ENCODE measurements around the gene SERPIND1.

Gene SERPIND1

GRCh38 chr22:20779818-20780158 lies 5.9 kb downstream of the SERPIND1 start:
- Histone ChIP-seq H3K27me3 (ENCODE audit: insufficient read depth, low read depth, severe bottlenecking) (no peaks in the 10 kb centered on the region), H3K36me3 (peaks cover 9% of the 10 kb centered on the region; the same call in 1 of the 2 replicates), H3K4me3 (ENCODE audit: low read depth, low read length) (no peak overlapping the region), H3K9me3 (ENCODE audit: severe bottlenecking) (no peaks in the 10 kb centered on the region), H3K27ac (no peak overlapping the region)
- no peak for DNase-seq
- no peak for TF ChIP-seq CTCF (IDR thresholded peaks at IDR 0.05; ENCODE audit: low read depth, low read length)

DNA sequence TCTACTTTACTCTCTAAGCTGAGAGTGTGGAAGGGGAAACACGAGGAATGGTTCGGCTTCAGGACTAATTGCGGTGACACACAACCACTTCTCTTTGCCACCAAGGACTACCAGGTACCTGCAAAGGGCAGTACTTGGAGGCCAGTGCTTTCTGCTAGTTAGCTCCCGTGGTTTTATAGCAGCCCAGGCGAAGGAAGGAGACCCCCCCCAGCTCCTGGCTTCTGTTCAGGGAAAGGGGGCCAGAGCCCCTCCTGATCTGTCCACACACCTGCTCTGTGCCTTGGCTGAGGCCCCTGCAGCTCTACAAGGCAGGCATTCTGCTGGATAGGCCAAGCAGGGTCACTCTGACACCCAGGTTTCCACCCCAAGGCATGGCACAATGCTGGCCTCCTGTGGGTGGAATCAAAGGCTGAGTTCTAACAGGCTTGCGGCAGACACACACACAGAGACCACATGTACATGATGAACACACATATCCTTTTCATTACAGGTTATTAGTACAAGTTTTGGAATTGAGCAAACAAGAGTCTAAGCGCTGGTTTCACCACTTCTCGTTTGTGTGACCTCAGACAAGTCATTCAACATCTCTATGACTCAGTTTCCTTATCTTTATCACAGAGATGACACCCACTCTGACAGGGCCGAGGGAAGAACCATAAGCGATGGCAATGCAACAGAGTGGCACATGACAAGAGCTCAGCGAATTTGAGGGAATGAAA lies 7.5 kb downstream of the SERPIND1 start:
- H3K27ac ChIP-seq: no peak overlapping the region
- H3K27me3 ChIP-seq (ENCODE audit: insufficient read depth, low read depth, severe bottlenecking): no peaks in the 10 kb centered on the region
- no peak overlapping the region for H3K4me3 ChIP-seq (ENCODE audit: low read depth, low read length)
- no peaks in the 10 kb centered on the region for H3K9me3 ChIP-seq (ENCODE audit: severe bottlenecking)
- no peak for DNase-seq
- H3K36me3 ChIP-seq: peaks cover 12% of the 10 kb centered on the region
- no peak for TF ChIP-seq CTCF (IDR thresholded peaks at IDR 0.05; ENCODE audit: low read depth, low read length)

GRCh38 chr22:20782083-20782482 lies 8.2 kb downstream of the SERPIND1 start:
- no peak for DNase-seq
- H3K27me3 ChIP-seq (ENCODE audit: insufficient read depth, low read depth, severe bottlenecking): no peaks in the 10 kb centered on the region
- TF ChIP-seq CTCF (IDR thresholded peaks at IDR 0.05; ENCODE audit: low read depth, low read length): no peak
- no peaks in the 10 kb centered on the region for H3K9me3 ChIP-seq (ENCODE audit: severe bottlenecking)
- H3K36me3 ChIP-seq: peaks cover 12% of the 10 kb centered on the region
- no peak overlapping the region for H3K27ac ChIP-seq
- no peak overlapping the region for H3K4me3 ChIP-seq (ENCODE audit: low read depth, low read length)

DNA sequence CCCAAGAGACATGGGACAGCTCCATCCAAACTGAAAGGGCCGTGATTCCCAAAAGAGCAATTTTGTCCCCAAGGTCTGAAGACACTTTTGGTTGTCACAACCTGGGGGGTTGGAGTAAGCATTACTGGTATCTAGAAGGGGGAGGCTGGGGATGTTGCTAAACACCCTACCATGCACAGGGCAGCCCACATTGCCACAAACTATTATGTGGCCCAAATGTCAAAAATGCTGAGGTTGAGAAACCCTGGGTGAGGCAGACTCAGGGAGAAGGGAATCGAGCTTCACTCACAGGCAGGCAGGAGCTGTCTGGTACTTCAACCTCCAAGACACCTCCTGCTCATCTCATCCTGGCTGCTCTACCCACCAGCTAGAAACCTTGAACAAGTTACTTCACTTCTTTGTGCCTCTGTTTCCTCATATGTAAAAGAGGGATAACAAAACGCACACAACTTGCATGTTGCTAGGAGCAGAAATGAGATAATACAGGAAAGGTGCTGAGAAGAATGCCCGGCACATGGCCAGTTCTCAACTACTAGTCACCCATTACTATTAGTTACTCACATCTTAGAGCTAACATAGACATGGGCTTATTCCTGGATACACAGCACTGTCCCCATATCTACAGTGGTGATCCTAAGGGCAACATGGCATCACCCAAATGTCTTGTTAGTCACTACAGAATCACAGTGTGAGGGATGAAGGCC lies 8.8 kb downstream of the SERPIND1 start:
- no peaks in the 10 kb centered on the region for H3K27me3 ChIP-seq (ENCODE audit: insufficient read depth, low read depth, severe bottlenecking)
- peaks cover 17% of the 10 kb centered on the region for H3K36me3 ChIP-seq
- DNase-seq: no peak
- H3K27ac ChIP-seq: no peak overlapping the region
- H3K9me3 ChIP-seq (ENCODE audit: severe bottlenecking): no peaks in the 10 kb centered on the region
- no peak overlapping the region for H3K4me3 ChIP-seq (ENCODE audit: low read depth, low read length)
- no peak for TF ChIP-seq CTCF (IDR thresholded peaks at IDR 0.05; ENCODE audit: low read depth, low read length)

DNA sequence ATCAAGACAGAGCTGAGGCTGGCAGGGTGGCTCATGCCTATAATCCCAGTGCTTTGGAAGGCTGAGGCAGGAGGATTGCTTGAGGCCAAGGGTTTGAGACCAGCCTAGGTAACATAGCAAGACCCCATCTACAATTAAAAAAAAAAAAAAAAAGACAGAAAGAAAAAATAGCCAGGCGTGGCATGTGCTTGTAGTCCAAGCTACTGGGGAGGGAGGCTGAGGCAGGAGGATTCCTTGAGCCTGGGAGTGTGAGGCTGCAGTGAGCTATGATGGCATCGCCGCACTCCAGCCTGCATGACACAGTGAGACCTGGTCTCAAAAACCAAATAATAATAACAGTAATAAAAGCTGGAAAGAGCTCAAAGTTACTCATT lies 9.4 kb downstream of the SERPIND1 start:
- no peak for DNase-seq
- Histone ChIP-seq H3K4me3 (ENCODE audit: low read depth, low read length) (no peak overlapping the region), H3K36me3 (peaks cover 22% of the 10 kb centered on the region), H3K9me3 (ENCODE audit: severe bottlenecking) (no peaks in the 10 kb centered on the region), H3K27me3 (ENCODE audit: insufficient read depth, low read depth, severe bottlenecking) (no peaks in the 10 kb centered on the region), H3K27ac (no peak overlapping the region)
- no peak for TF ChIP-seq CTCF (IDR thresholded peaks at IDR 0.05; ENCODE audit: low read depth, low read length)
